SK-N-SH (cell line): ENCODE measurements around the gene STARD13. TPM values are rescaled to one million over a fixed set of nuclear protein-coding genes. Genes with fewer than 3 reads are reported as not detected.

Experiments
- CTCF ChIA-PET: fragments of 300-600, 350-600 bp; formaldehyde crosslinking; extraction: SDS; loops from one replicate; lab custom pipeline; 2021; lab: Yijun Ruan, JAX
- POLR2A ChIA-PET: fragments of 350-600 bp; sonication (Branson Sonifier 250); formaldehyde crosslinking; extraction: SDS; loops from one replicate; lab custom pipeline; 2020; ENCODE audit warnings: antibody characterized with exemption, inconsistent platforms; lab: Yijun Ruan, JAX
- DNase-seq: peaks from one replicate; pipeline ENCODE4 v3.0.0; 2012
- H2AFZ ChIP-seq: fragments of 200-600 bp; sonication (generic); 2 replicates; pipeline ENCODE4 v1.8.1; 2016; ENCODE audit warnings: antibody characterized with exemption, mild to moderate bottlenecking, low read depth
- H3F3A ChIP-seq: fragments of 200-600 bp; sonication (generic); replicated peaks from 2 replicates; pipeline ENCODE3; 2016; ENCODE audit warnings: antibody characterized with exemption, mild to moderate bottlenecking; ENCODE audit not compliant: insufficient read depth
- H3K27ac ChIP-seq, 2 experiments: fragments of 200-500 bp in 1 of 2; fragments of 200-600 bp in 1 of 2; sonication (Bioruptor generic) in 1 of 2; sonication (generic), shearing (Covaris generic) in 1 of 2; 2 replicates each; pipeline versions ENCODE4 v1.5.1 to v1.6.1; 2014 to 2016; ENCODE audit warnings: low read depth in 2 of 2, inconsistent platforms in 1 of 2, low read length in 1 of 2, mild to moderate bottlenecking in 1 of 2, mixed read lengths in 1 of 2
- H3K27me3 ChIP-seq: fragments of 200-600 bp; sonication (generic), shearing (Covaris generic); 2 replicates; pipeline ENCODE4 v1.6.1; 2016; ENCODE audit warnings: mixed run types; ENCODE audit not compliant: insufficient read depth
- H3K36me3 ChIP-seq, 2 experiments: fragments of 200-500 bp in 1 of 2; fragments of 200-600 bp in 1 of 2; sonication (Bioruptor generic) in 1 of 2; sonication (generic) in 1 of 2; replicated peaks in 1 of 2; 2 replicates each; pipeline versions ENCODE3 to v1.5.1; 2014 to 2016; ENCODE audit warnings: low read length in 1 of 2, mild to moderate bottlenecking in 1 of 2; ENCODE audit not compliant: insufficient read depth in 2 of 2, control insufficient read depth in 1 of 2
- H3K4me1 ChIP-seq, 2 experiments: fragments of 200-500 bp in 1 of 2; fragments of 200-600 bp in 1 of 2; sonication (Bioruptor generic) in 1 of 2; sonication (generic), shearing (Covaris generic) in 1 of 2; 2 replicates each; pipeline versions ENCODE4 v1.5.1 to v1.6.1; 2014 to 2016; ENCODE audit warnings: low read depth in 1 of 2, low read length in 1 of 2, mixed run types in 1 of 2; ENCODE audit not compliant: insufficient read depth in 2 of 2, control insufficient read depth in 1 of 2
- H3K4me2 ChIP-seq: fragments of 200-600 bp; sonication (generic), shearing (Covaris generic); 2 replicates; pipeline ENCODE4 v1.6.1; 2017; ENCODE audit warnings: mixed run types
- H3K4me3 ChIP-seq, 2 experiments: fragments of 200-500 bp in 1 of 2; fragments of 200-600 bp in 1 of 2; sonication (Bioruptor generic) in 1 of 2; sonication (generic), shearing (Covaris generic) in 1 of 2; 2 replicates each; pipeline versions ENCODE4 v1.5.1 to v1.8.1; 2014 to 2016; ENCODE audit warnings: low read depth in 2 of 2, inconsistent platforms in 1 of 2, low read length in 1 of 2, mild to moderate bottlenecking in 1 of 2, mixed read lengths in 1 of 2, moderate library complexity in 1 of 2
- H3K79me2 ChIP-seq: fragments of 200-600 bp; sonication (generic); 2 replicates; pipeline ENCODE4 v1.8.1; 2017; ENCODE audit warnings: mild to moderate bottlenecking; ENCODE audit not compliant: insufficient read depth
- H3K9ac ChIP-seq: fragments of 200-600 bp; sonication (generic); 2 replicates; pipeline ENCODE4 v1.6.1; 2017; ENCODE audit warnings: mixed run types
- H3K9me2 ChIP-seq: fragments of 200-600 bp; sonication (generic); 2 replicates; pipeline ENCODE4 v1.6.1; 2017; ENCODE audit warnings: mixed run types
- H3K9me3 ChIP-seq: fragments of 200-600 bp; sonication (generic); 2 replicates; pipeline ENCODE4 v1.6.1; 2017; ENCODE audit warnings: mixed run types, mild to moderate bottlenecking, moderate library complexity
- H4K20me1 ChIP-seq: fragments of 200-600 bp; sonication (generic); 2 replicates; pipeline ENCODE4 v1.6.1; 2017; ENCODE audit warnings: mild to moderate bottlenecking, mixed run types; ENCODE audit not compliant: insufficient read depth
- EP300 ChIP-seq, 2 experiments: IDR thresholded peaks; 2 replicates each; pipeline versions ENCODE4 v1.4.0 to v1.6.1; 2012; ENCODE audit warnings: borderline replicate concordance in 1 of 2, low read depth in 1 of 2, low read length in 1 of 2
- FOXM1 ChIP-seq: IDR thresholded peaks from 2 replicates; pipeline ENCODE4 v1.4.0; 2012; ENCODE audit warnings: low read depth, mild to moderate bottlenecking
- GATA2 ChIP-seq: sonication (generic); formaldehyde crosslinking; IDR thresholded peaks from 2 replicates; pipeline ENCODE4 v1.5.0; 2020; ENCODE audit warnings: mild to moderate bottlenecking, missing genetic modification reagents
- JUND ChIP-seq: IDR thresholded peaks from 2 replicates; pipeline ENCODE4 v1.4.0; 2012
- MEF2A ChIP-seq: IDR thresholded peaks from 2 replicates; pipeline ENCODE4 v1.4.0; 2012; ENCODE audit warnings: low read depth, borderline replicate concordance
- MXI1 ChIP-seq: IDR thresholded peaks from 2 replicates; pipeline ENCODE4 v1.6.1; 2012; ENCODE audit warnings: mild to moderate bottlenecking, low read depth, low read length, improper control_type of control experiment
- NRF1 ChIP-seq: IDR thresholded peaks from 2 replicates; pipeline ENCODE4 v1.6.1; 2012; ENCODE audit warnings: low read depth, mild to moderate bottlenecking, low read length
- POLR2AphosphoS5 ChIP-seq: IDR thresholded peaks from 2 replicates; pipeline ENCODE4 v1.6.1; 2012; ENCODE audit warnings: low read depth, low read length
- RAD21 ChIP-seq: IDR thresholded peaks from 2 replicates; pipeline ENCODE4 v1.6.1; 2012; ENCODE audit warnings: mild to moderate bottlenecking, low read length
- RCOR1 ChIP-seq: fragments of 150-350 bp; IDR thresholded peaks from 2 replicates; pipeline ENCODE4 v1.6.1; 2017; ENCODE audit warnings: antibody characterized with exemption, low read length
- RFX5 ChIP-seq: IDR thresholded peaks from 2 replicates; pipeline ENCODE4 v1.6.1; 2012; ENCODE audit warnings: mild to moderate bottlenecking, improper control_type of control experiment, low read length
- RXRA ChIP-seq: IDR thresholded peaks from 2 replicates; pipeline ENCODE4 v1.4.0; 2012; ENCODE audit warnings: low read depth, mild to moderate bottlenecking, borderline replicate concordance
- TAF1 ChIP-seq: IDR thresholded peaks from 2 replicates; pipeline ENCODE4 v1.6.1; 2012; ENCODE audit warnings: low read depth, mild to moderate bottlenecking, low read length, moderate library complexity, borderline replicate concordance
- TCF12 ChIP-seq: IDR thresholded peaks from 2 replicates; pipeline ENCODE4 v1.4.0; 2012
- TEAD4 ChIP-seq: IDR thresholded peaks from 2 replicates; pipeline ENCODE4 v1.4.0; 2012; ENCODE audit warnings: mild to moderate bottlenecking, borderline replicate concordance; ENCODE audit not compliant: insufficient read depth
- YY1 ChIP-seq: IDR thresholded peaks from 2 replicates; pipeline ENCODE4 v1.4.0; 2012; ENCODE audit warnings: low read depth, mild to moderate bottlenecking
- WGBS: methylation state at CpG from one replicate; pipeline ENCODE4 v1.1.6; 2017; ENCODE audit warnings: low lambda C conversion rate; 5-methylcytosine and 5-hydroxymethylcytosine counted together
- polyA plus RNA-seq, 3 experiments: library from polyadenylated mRNA; depleted of rRNA; stranded (reverse); fragments of >200 nt; gene quantifications; 2 replicates each; pipeline ENCODE4 v1.2.3, GENCODE V29; 2012
- TF ChIP-seq, protein P1 (sequence below): fragments of 150-350 bp; IDR thresholded peaks from 2 replicates; pipeline ENCODE4 v1.6.1; 2016; ENCODE audit warnings: mild to moderate bottlenecking, low read depth, low read length
- TF ChIP-seq, protein P2 (sequence below): IDR thresholded peaks from 2 replicates; pipeline ENCODE4 v1.4.0; 2012; ENCODE audit warnings: low read depth, borderline replicate concordance
- TF ChIP-seq, protein P3 (sequence below): fragments of 150-350 bp; IDR thresholded peaks from 2 replicates; pipeline ENCODE4 v1.6.1; 2017; ENCODE audit warnings: antibody characterized with exemption, low read length, low read depth, borderline replicate concordance
- TF ChIP-seq, protein P4 (sequence below): fragments of 200-600 bp; sonication (generic); IDR thresholded peaks from 2 replicates; pipeline ENCODE4 v1.6.1; 2017; ENCODE audit warnings: antibody characterized with exemption, mild to moderate bottlenecking, moderate library complexity
- TF ChIP-seq, protein P5 (sequence below): IDR thresholded peaks from 2 replicates; pipeline ENCODE4 v1.4.0; 2012; ENCODE audit warnings: low read depth

STARD13 gene
- polyA plus RNA-seq, 1 of the 3 experiments (the other 2 are of a cell fraction) = 5.7 TPM

DNA sequence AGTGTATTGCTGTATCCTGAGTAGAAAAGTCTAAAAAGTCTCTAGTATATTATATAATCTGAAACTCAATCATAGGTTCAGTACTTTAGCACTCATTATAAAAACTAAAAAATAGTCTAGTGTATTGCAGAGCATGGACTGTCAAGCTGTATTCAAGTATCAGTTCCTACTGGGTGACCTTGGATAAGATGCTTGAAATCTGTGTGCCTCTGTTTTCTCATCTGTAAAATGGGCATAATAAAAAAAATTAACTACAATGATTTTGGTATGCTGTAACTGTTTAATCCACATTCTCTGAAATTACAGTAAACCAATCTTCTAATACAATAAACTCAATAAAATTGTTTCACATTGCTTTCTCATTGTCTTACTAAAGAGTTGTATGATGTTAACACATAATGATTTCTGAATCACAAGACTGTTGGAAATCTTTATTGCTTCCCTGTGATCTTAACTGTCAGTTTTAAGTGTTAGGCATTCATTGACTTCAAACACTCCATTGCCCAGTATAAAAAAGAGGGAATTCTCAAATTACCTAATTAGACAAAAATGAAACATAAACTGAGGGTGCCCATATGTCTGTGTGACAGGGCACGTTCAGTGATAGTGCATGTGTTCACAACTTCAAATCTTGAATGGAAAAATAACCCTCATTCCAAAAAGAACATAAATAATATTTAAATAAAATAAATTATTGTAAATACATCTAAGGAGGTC lies 2.2 kb downstream of the STARD13 start (continued):
- TF ChIP-seq, protein P1, sequence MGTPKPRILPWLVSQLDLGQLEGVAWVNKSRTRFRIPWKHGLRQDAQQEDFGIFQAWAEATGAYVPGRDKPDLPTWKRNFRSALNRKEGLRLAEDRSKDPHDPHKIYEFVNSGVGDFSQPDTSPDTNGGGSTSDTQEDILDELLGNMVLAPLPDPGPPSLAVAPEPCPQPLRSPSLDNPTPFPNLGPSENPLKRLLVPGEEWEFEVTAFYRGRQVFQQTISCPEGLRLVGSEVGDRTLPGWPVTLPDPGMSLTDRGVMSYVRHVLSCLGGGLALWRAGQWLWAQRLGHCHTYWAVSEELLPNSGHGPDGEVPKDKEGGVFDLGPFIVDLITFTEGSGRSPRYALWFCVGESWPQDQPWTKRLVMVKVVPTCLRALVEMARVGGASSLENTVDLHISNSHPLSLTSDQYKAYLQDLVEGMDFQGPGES = no peak
- TF ChIP-seq, protein P2, sequence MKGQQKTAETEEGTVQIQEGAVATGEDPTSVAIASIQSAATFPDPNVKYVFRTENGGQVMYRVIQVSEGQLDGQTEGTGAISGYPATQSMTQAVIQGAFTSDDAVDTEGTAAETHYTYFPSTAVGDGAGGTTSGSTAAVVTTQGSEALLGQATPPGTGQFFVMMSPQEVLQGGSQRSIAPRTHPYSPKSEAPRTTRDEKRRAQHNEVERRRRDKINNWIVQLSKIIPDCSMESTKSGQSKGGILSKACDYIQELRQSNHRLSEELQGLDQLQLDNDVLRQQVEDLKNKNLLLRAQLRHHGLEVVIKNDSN = no peak
- no peak for TF ChIP-seq NRF1
- TF ChIP-seq, protein P3, sequence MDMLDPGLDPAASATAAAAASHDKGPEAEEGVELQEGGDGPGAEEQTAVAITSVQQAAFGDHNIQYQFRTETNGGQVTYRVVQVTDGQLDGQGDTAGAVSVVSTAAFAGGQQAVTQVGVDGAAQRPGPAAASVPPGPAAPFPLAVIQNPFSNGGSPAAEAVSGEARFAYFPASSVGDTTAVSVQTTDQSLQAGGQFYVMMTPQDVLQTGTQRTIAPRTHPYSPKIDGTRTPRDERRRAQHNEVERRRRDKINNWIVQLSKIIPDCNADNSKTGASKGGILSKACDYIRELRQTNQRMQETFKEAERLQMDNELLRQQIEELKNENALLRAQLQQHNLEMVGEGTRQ = no peak
- TF ChIP-seq, protein P4, sequence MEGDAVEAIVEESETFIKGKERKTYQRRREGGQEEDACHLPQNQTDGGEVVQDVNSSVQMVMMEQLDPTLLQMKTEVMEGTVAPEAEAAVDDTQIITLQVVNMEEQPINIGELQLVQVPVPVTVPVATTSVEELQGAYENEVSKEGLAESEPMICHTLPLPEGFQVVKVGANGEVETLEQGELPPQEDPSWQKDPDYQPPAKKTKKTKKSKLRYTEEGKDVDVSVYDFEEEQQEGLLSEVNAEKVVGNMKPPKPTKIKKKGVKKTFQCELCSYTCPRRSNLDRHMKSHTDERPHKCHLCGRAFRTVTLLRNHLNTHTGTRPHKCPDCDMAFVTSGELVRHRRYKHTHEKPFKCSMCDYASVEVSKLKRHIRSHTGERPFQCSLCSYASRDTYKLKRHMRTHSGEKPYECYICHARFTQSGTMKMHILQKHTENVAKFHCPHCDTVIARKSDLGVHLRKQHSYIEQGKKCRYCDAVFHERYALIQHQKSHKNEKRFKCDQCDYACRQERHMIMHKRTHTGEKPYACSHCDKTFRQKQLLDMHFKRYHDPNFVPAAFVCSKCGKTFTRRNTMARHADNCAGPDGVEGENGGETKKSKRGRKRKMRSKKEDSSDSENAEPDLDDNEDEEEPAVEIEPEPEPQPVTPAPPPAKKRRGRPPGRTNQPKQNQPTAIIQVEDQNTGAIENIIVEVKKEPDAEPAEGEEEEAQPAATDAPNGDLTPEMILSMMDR = no peak
- TF ChIP-seq TEAD4 = no peak

DNA sequence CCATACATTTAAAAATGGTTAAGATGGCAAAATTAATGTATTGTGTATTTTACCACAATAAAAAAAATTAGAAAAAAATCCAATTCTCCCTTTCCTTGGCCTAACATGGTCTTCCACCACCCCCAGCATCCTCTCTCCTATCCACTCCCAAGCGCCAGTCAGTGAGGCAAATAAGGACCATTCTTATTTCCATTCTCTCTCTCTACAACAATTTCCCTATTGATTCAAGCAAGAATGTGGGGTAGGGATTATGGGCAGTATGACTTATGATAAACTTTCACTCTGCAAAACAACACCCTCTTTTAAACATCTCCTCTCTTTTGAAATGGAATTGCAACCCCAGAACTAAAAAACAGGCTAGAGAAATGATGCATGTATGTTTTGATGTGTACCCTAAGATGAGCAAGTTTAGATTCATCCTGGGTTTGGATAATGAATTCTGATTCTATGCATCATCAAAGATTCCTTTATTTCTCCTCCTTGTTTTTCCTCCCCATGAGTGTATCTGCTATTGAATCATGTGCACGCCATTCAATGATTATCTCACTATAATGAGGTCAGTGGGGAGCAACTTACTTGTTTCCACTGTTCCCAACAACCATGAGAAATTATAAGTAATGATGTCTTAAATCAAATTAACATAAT lies 3.5 kb downstream of the STARD13 start:
- ChIA-PET POLR2A (no interaction called here), CTCF (interaction anchor here (0.7 kb wide), 1 partner anchor 85 kb away, joined by 3 read pairs; no protein-coding TSS in a partner anchor)
- peaks cover 54% of the 10 kb centered on the region for H3F3A ChIP-seq
- no peaks in the 10 kb centered on the region for H4K20me1 ChIP-seq
- peak overlapping the region in 1 of 2 experiments; percentile 93; a peak in 2 of 4 replicates for H3K27ac ChIP-seq
- DNase-seq = no peak
- WGBS = 51% methylated on average over 2 of the region's 2 CpGs
- no peak overlapping the region for H3K4me3 ChIP-seq
- H3K36me3 ChIP-seq = peaks cover 0 to 3% of the 10 kb centered on the region in 2 experiments
- no peaks in the 10 kb centered on the region for H3K9me2 ChIP-seq
- H3K4me2 ChIP-seq = peak overlapping the region; percentile 63; the same call in 1 of the 2 replicates
- no peaks in the 10 kb centered on the region for H3K9me3 ChIP-seq
- H3K79me2 ChIP-seq = peaks cover 74% of the 10 kb centered on the region
- H3K9ac ChIP-seq = peak overlapping the region; percentile 81
- peaks cover 5 to 52% of the 10 kb centered on the region in 2 experiments for H3K4me1 ChIP-seq
- no peak overlapping the region for H2AFZ ChIP-seq
- H3K27me3 ChIP-seq = no peaks in the 10 kb centered on the region
- TF ChIP-seq TCF12 (peak; percentile 64), TAF1 (no peak), MXI1 (no peak), FOXM1 (no peak), RXRA (no peak), RAD21 (no peak), RFX5 (no peak), GATA2 (no peak), YY1 (no peak), POLR2AphosphoS5 (no peak), RCOR1 (0 out of 2 replicates have a peak, but pooled peaks have one; percentile 10), JUND (peak; percentile 49), TEAD4 (peak; percentile 23; the same call in 1 of the 2 replicates), NRF1 (no peak), EP300 (IDR thresholded peaks at IDR 0.05; ENCODE audit: borderline replicate concordance in 1 of 2, low read depth in 1 of 2, low read length in 1 of 2) (peak in 1 of 2 experiments; percentile 49; a peak in 1 of 4 replicates), MEF2A (no peak)
- TF ChIP-seq, protein P5, sequence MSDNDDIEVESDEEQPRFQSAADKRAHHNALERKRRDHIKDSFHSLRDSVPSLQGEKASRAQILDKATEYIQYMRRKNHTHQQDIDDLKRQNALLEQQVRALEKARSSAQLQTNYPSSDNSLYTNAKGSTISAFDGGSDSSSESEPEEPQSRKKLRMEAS = no peak
- TF ChIP-seq, protein P1 = no peak
